ENCODE data around the gene PDE11A.

The PDE11A gene

GRCh38 chr2:177783835-177784744, 288.5 kb downstream of the PDE11A start:
- no peak for TF ChIP-seq POLR2A (IDR thresholded peaks at IDR 0.05; ENCODE audit: low read depth, low read length)
- TF ChIP-seq SPI1 (IDR thresholded peaks at IDR 0.05; ENCODE audit: low read depth, low read length), result peak; percentile 22; the same call in 1 of the 2 replicates
- FAIRE-seq (no peak), DNase-seq (ENCODE audit: insufficient read length, low spot score) (no peak)

- DNase-seq (ENCODE audit: insufficient read length, low spot score) (no peak), FAIRE-seq (no peak)
- TF ChIP-seq POLR2AphosphoS5 (IDR thresholded peaks at IDR 0.05; ENCODE audit: low read depth, low read length) (no peak), POU2F2 (IDR thresholded peaks at IDR 0.05; ENCODE audit: low read depth, low read length) (no peak), POLR2A (IDR thresholded peaks at IDR 0.05; ENCODE audit: low read depth, low read length) (no peak), PAX5 (IDR thresholded peaks at IDR 0.05; ENCODE audit: insufficient read depth, low read length, severe bottlenecking) (no peak), SPI1 (IDR thresholded peaks at IDR 0.05; ENCODE audit: low read depth, low read length) (no peak), TAF1 (IDR thresholded peaks at IDR 0.05; ENCODE audit: low read depth, low read length) (no peak)
Observed at GRCh38 chr2:177783091-177783490, 289.5 kb downstream of the PDE11A start.

GRCh38 chr2:177782613-177783012, 290.0 kb downstream of the PDE11A start:
- no peak for DNase-seq (ENCODE audit: insufficient read length, low spot score)
- TF ChIP-seq POLR2A (IDR thresholded peaks at IDR 0.05; ENCODE audit: low read depth, low read length) (no peak), SPI1 (IDR thresholded peaks at IDR 0.05; ENCODE audit: low read depth, low read length) (no peak), PAX5 (IDR thresholded peaks at IDR 0.05; ENCODE audit: insufficient read depth, low read length, severe bottlenecking) (no peak), TAF1 (IDR thresholded peaks at IDR 0.05; ENCODE audit: low read depth, low read length) (no peak), POU2F2 (IDR thresholded peaks at IDR 0.05; ENCODE audit: low read depth, low read length) (no peak), POLR2AphosphoS5 (IDR thresholded peaks at IDR 0.05; ENCODE audit: low read depth, low read length) (no peak)
- FAIRE-seq, result no peak

GRCh38 chr2:177778472-177778871, 294.1 kb downstream of the PDE11A start:
- FAIRE-seq (no peak), DNase-seq (ENCODE audit: insufficient read length, low spot score) (no peak)
- no peak for TF ChIP-seq POLR2AphosphoS5 (IDR thresholded peaks at IDR 0.05; ENCODE audit: low read depth, low read length)
- no peak for TF ChIP-seq TAF1 (IDR thresholded peaks at IDR 0.05; ENCODE audit: low read depth, low read length)
- TF ChIP-seq PAX5 (IDR thresholded peaks at IDR 0.05; ENCODE audit: insufficient read depth, low read length, severe bottlenecking), result no peak
- TF ChIP-seq POU2F2 (IDR thresholded peaks at IDR 0.05; ENCODE audit: low read depth, low read length), result no peak
- no peak for TF ChIP-seq SPI1 (IDR thresholded peaks at IDR 0.05; ENCODE audit: low read depth, low read length)
- no peak for TF ChIP-seq POLR2A (IDR thresholded peaks at IDR 0.05; ENCODE audit: low read depth, low read length)

GRCh38 chr2:177772529-177772928, 300.0 kb downstream of the PDE11A start:
- DNase-seq (ENCODE audit: insufficient read length, low spot score), result no peak
- TF ChIP-seq SPI1 (IDR thresholded peaks at IDR 0.05; ENCODE audit: low read depth, low read length), result peak; percentile 57; the same call in 1 of the 2 replicates
- TF ChIP-seq POLR2A (IDR thresholded peaks at IDR 0.05; ENCODE audit: low read depth, low read length), result no peak
- no peak for FAIRE-seq

- DNase-seq (ENCODE audit: insufficient read length, low spot score), result no peak
- no peak for TF ChIP-seq POLR2AphosphoS5 (IDR thresholded peaks at IDR 0.05; ENCODE audit: low read depth, low read length)
- TF ChIP-seq POLR2A (IDR thresholded peaks at IDR 0.05; ENCODE audit: low read depth, low read length), result no peak
- no peak for TF ChIP-seq PAX5 (IDR thresholded peaks at IDR 0.05; ENCODE audit: insufficient read depth, low read length, severe bottlenecking)
- no peak for TF ChIP-seq SPI1 (IDR thresholded peaks at IDR 0.05; ENCODE audit: low read depth, low read length)
- no peak for TF ChIP-seq POU2F2 (IDR thresholded peaks at IDR 0.05; ENCODE audit: low read depth, low read length)
- no peak for TF ChIP-seq TAF1 (IDR thresholded peaks at IDR 0.05; ENCODE audit: low read depth, low read length)
Observed at GRCh38 chr2:177771191-177771590, 301.4 kb downstream of the PDE11A start.

GRCh38 chr2:177767768-177768167, 304.8 kb downstream of the PDE11A start:
- no peak for TF ChIP-seq POLR2AphosphoS5 (IDR thresholded peaks at IDR 0.05; ENCODE audit: low read depth, low read length)
- no peak for TF ChIP-seq POU2F2 (IDR thresholded peaks at IDR 0.05; ENCODE audit: low read depth, low read length)
- FAIRE-seq (no peak), DNase-seq (ENCODE audit: insufficient read length, low spot score) (no peak)

More at GRCh38 chr2:177771191-177771590, 301.4 kb downstream of the PDE11A start:
- no peak for FAIRE-seq

- TF ChIP-seq PAX5 (IDR thresholded peaks at IDR 0.05; ENCODE audit: insufficient read depth, low read length, severe bottlenecking), result no peak
- DNase-seq (ENCODE audit: insufficient read length, low spot score) (no peak), FAIRE-seq (no peak)
Observed at GRCh38 chr2:177765698-177766097, 306.9 kb downstream of the PDE11A start.

- FAIRE-seq (peak; percentile 54), DNase-seq (ENCODE audit: insufficient read length, low spot score) (peak; percentile 30)
- TF ChIP-seq PAX5 (IDR thresholded peaks at IDR 0.05; ENCODE audit: insufficient read depth, low read length, severe bottlenecking) (no peak), POLR2A (IDR thresholded peaks at IDR 0.05; ENCODE audit: low read depth, low read length) (no peak)
Observed at GRCh38 chr2:177763531-177764265, 308.9 kb downstream of the PDE11A start.

- FAIRE-seq, result no peak
Observed at GRCh38 chr2:177759443-177759842, 313.1 kb downstream of the PDE11A start.

More at GRCh38 chr2:177759443-177759842, 313.1 kb downstream of the PDE11A start:
- TF ChIP-seq POLR2A (IDR thresholded peaks at IDR 0.05; ENCODE audit: low read depth, low read length) (no peak), PAX5 (IDR thresholded peaks at IDR 0.05; ENCODE audit: insufficient read depth, low read length, severe bottlenecking) (no peak), SPI1 (IDR thresholded peaks at IDR 0.05; ENCODE audit: low read depth, low read length) (no peak), POU2F2 (IDR thresholded peaks at IDR 0.05; ENCODE audit: low read depth, low read length) (no peak), POLR2AphosphoS5 (IDR thresholded peaks at IDR 0.05; ENCODE audit: low read depth, low read length) (no peak), TAF1 (IDR thresholded peaks at IDR 0.05; ENCODE audit: low read depth, low read length) (no peak)
- no peak for DNase-seq (ENCODE audit: insufficient read length, low spot score)
